Measurements from ENCODE around the gene IRS1. TPM values are rescaled to one million over a fixed set of nuclear protein-coding genes. Genes with fewer than 3 reads are reported as not detected.

Gene IRS1
- total RNA-seq, 6 experiments from 2014 or later: 37.4 to 49.9 (median 44.4) TPM

DNA sequence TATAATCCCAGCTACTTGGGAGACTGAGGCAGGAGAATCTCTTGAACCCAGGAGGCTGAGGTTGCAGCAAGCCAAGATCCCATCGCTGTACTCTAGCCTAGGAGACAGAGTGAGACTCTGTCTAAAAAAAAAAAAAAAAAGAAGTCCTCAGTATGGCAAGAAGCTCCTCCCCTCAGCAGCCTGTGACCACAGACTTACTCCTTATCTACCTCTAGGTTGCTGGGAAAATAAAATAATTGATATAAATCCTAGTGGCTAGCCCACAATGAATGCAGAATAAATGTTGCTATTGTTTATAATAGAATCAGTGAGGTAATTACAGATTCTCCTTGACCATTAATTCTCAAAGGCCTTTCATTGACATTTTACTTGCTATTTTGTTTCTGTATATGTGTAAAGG is 70.6 kb downstream of the IRS1 start:
- H3K4me3 Mint-ChIP-seq: no peak overlapping the region
- H3K27me3 Mint-ChIP-seq (ENCODE audit: insufficient read depth): peaks cover 2% of the 10 kb centered on the region; the same call in 1 of the 2 replicates
- H3K4me1 Mint-ChIP-seq (ENCODE audit: low read depth): peaks cover 42% of the 10 kb centered on the region
- no peak for DNase-seq
- TF ChIP-seq, protein P1, sequence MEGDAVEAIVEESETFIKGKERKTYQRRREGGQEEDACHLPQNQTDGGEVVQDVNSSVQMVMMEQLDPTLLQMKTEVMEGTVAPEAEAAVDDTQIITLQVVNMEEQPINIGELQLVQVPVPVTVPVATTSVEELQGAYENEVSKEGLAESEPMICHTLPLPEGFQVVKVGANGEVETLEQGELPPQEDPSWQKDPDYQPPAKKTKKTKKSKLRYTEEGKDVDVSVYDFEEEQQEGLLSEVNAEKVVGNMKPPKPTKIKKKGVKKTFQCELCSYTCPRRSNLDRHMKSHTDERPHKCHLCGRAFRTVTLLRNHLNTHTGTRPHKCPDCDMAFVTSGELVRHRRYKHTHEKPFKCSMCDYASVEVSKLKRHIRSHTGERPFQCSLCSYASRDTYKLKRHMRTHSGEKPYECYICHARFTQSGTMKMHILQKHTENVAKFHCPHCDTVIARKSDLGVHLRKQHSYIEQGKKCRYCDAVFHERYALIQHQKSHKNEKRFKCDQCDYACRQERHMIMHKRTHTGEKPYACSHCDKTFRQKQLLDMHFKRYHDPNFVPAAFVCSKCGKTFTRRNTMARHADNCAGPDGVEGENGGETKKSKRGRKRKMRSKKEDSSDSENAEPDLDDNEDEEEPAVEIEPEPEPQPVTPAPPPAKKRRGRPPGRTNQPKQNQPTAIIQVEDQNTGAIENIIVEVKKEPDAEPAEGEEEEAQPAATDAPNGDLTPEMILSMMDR (IDR thresholded peaks at IDR 0.05): no peak
- H3K9me3 Mint-ChIP-seq: no peaks in the 10 kb centered on the region
- peaks cover 14% of the 10 kb centered on the region for H3K36me3 Mint-ChIP-seq (ENCODE audit: low read depth)
- no peak overlapping the region for H3K27ac Mint-ChIP-seq

DNA sequence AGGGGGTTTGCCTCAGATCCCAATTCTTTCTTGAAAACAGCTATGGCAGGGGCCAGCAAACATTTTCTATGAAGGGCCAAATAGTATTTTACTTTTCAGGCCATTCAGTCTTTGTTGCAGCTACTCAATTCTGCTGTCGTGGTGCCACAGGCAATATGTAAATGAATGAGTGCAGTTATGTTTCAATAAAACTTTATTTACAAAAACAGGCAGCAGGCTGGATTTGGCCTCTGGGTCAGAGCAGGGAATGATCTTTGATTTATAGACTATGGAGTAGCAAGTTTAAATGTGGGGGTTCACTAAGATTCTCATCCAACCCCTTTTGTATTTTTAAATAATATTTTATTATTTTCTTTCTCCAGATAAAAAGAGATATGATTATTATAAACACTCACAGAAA is 72.4 kb downstream of the IRS1 start:
- TF ChIP-seq, protein P1 (IDR thresholded peaks at IDR 0.05): no peak
- no peaks in the 10 kb centered on the region for H3K27me3 Mint-ChIP-seq (ENCODE audit: insufficient read depth)
- H3K36me3 Mint-ChIP-seq (ENCODE audit: low read depth): peaks cover 6% of the 10 kb centered on the region
- peaks cover 55% of the 10 kb centered on the region for H3K4me1 Mint-ChIP-seq (ENCODE audit: low read depth)
- H3K4me3 Mint-ChIP-seq: no peak overlapping the region
- H3K27ac Mint-ChIP-seq: no peak overlapping the region
- DNase-seq: no peak
- H3K9me3 Mint-ChIP-seq: no peaks in the 10 kb centered on the region

DNA sequence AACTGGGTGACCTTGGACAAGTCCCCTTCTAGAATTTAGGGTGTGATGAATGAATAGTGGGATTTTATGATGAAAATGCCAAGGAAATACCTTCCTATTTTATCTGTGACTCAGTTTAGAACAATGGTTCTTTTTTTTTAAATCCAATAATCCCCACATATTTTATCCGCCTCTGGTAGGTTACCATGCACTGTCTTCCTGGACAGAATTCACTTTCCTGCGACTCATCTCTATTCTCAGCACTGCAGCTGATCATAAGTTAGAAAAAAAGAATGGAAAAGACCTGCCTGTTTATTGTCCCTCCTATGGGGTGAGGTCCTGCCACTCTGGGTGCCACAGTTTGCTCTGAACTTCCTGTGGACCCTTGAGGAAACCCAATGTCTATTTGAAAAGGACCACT is 73.1 kb downstream of the IRS1 start:
- no peaks in the 10 kb centered on the region for H3K9me3 Mint-ChIP-seq
- peak overlapping the region; percentile 71 for H3K4me3 Mint-ChIP-seq
- H3K27ac Mint-ChIP-seq: peak overlapping the region; percentile 77
- no peaks in the 10 kb centered on the region for H3K27me3 Mint-ChIP-seq (ENCODE audit: insufficient read depth)
- no peak for DNase-seq
- H3K36me3 Mint-ChIP-seq (ENCODE audit: low read depth): no peaks in the 10 kb centered on the region; the same call in 1 of the 2 replicates
- H3K4me1 Mint-ChIP-seq (ENCODE audit: low read depth): peaks cover 55% of the 10 kb centered on the region
- TF ChIP-seq, protein P1 (IDR thresholded peaks at IDR 0.05): no peak

DNA sequence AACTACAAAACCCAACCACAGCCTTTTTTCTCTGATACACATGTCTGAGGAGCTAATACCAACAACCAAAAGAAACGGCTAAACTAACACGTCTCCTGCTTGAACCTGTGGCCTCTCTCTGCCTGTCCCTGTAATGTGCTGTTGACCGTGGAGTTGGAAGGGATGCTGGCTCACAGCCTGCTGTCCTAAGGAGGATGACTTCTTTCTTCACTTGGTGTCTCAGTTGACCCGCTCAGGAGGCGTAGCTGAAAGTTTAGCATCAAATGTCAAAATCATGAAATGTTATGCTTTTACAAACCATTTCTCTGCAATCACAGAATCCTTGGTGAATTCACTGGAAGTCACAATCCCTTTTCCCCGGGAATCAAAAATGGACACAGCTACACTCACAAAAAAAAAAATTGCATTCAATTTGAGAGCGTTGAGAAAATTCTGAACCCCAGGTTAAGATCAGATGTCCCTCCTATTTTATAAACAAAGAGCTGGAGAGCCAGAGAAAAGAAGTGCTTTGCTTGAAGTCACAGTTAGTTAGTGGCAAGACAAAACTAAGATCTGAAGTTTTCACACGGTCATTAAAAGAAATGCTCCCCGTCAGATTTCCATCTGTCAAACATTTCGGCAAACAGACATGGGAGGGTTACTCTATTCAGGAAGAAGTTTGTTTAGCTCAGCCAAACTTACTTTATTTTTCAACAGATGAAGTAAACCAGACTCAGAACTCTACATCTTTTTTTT is 74.3 kb downstream of the IRS1 start:
- Mint-ChIP-seq H3K4me1 (ENCODE audit: low read depth) (peaks cover 55% of the 10 kb centered on the region), H3K27me3 (ENCODE audit: insufficient read depth) (no peaks in the 10 kb centered on the region), H3K9me3 (no peaks in the 10 kb centered on the region), H3K4me3 (peak overlapping the region; percentile 71), H3K27ac (peak overlapping the region; percentile 77), H3K36me3 (ENCODE audit: low read depth) (no peaks in the 10 kb centered on the region)
- no peak for DNase-seq
- TF ChIP-seq, protein P1 (IDR thresholded peaks at IDR 0.05): no peak

DNA sequence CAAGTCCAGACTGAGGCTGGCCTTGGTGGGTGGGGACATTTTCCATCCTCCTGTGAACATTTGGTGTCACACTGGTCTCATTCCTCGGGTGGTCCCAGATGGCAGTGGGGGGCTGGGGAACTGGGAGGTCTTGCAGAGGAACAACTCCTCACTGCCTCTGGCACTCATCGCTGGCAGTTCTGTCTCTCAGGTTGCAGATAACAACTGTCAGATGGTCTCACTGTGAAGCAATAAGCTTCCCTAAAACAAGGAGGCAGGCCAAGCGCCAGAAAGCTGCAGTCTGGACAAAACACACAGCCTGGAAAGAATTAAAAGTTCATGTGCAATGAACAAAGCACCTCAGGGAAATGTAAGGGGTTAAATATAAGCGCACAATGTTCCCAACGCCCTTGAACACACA is 78.1 kb downstream of the IRS1 start:
- H3K4me1 Mint-ChIP-seq (ENCODE audit: low read depth): peaks cover 39% of the 10 kb centered on the region
- no peak overlapping the region for H3K4me3 Mint-ChIP-seq
- no peak overlapping the region for H3K27ac Mint-ChIP-seq
- no peaks in the 10 kb centered on the region for H3K36me3 Mint-ChIP-seq (ENCODE audit: low read depth)
- no peaks in the 10 kb centered on the region for H3K27me3 Mint-ChIP-seq (ENCODE audit: insufficient read depth)
- TF ChIP-seq, protein P1 (IDR thresholded peaks at IDR 0.05): no peak
- DNase-seq: no peak
- no peaks in the 10 kb centered on the region for H3K9me3 Mint-ChIP-seq
